ENCODE results near the gene FN3KRP.

The FN3KRP gene

GRCh38 chr17:82709676-82710498 lies 6.6 kb upstream of the FN3KRP start:
- no peak for DNase-seq

GRCh38 chr17:82710499-82711232 lies 5.8 kb upstream of the FN3KRP start:
- no peak for DNase-seq

GRCh38 chr17:82713071-82713723 lies 3.3 kb upstream of the FN3KRP start:
- DNase-seq, result no peak

GRCh38 chr17:82718986-82719685 lies 2.6 kb downstream of the FN3KRP start:
- DNase-seq, result no peak

GRCh38 chr17:82720204-82720603 lies 3.7 kb downstream of the FN3KRP start:
- DNase-seq, result no peak

- DNase-seq, result no peak
These were observed 6.0 kb downstream of the FN3KRP start for GRCh38 chr17:82722341-82723013.

GRCh38 chr17:82723169-82723807 lies 6.8 kb downstream of the FN3KRP start:
- DNase-seq, result no peak

GRCh38 chr17:82726427-82726826 lies 9.9 kb downstream of the FN3KRP start:
- DNase-seq, result no peak

- DNase-seq, result no peak
These were observed 13.2 kb downstream of the FN3KRP start for GRCh38 chr17:82729479-82730260.

GRCh38 chr17:82732118-82732743 lies 15.7 kb downstream of the FN3KRP start:
- DNase-seq, result no peak

GRCh38 chr17:82734987-82735866 lies 18.7 kb downstream of the FN3KRP start, which contains the start of gene FN3K:
FN3K (plus strand) TSS chr17:82735615; CDS start chr17:82735637, 22 bp downstream.
- peak; percentile 39 for DNase-seq

GRCh38 chr17:82736511-82737185 lies 20.1 kb downstream of the FN3KRP start:
- no peak for DNase-seq

- DNase-seq, result no peak
These were observed 21.7 kb downstream of the FN3KRP start for GRCh38 chr17:82737967-82738877.

GRCh38 chr17:82740906-82741759 lies 24.6 kb downstream of the FN3KRP start:
- no peak for DNase-seq

- no peak for DNase-seq
These were observed 27.1 kb downstream of the FN3KRP start for GRCh38 chr17:82743344-82744219.
